ENCODE measurements around the gene ITGA4.

ITGA4 gene

GRCh38 chr2:181575024-181575649 lies 118.0 kb downstream of the ITGA4 start:
- no peak for DNase-seq (ENCODE audit: low read depth)

GRCh38 chr2:181575650-181576025 lies 118.5 kb downstream of the ITGA4 start:
- DNase-seq (ENCODE audit: low read depth), result no peak

DNA sequence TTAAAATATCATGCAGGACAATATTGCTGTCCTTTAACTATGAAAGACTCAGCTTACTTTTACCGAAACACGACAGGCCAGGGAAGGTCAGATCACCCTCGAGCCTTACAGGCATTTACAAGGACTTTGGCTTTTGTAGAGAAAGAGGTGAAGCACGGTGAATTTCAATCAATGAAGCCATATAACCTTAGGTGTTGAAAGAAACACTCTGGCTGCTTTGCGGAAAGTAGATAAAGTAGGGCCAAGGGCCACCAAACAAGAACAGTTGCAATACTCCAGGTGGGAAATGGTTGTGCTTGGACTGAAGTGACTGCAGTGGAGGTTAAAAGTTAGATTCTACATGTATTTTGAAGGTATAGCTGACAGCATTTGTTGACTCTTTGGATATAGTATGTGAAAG lies 119.2 kb downstream of the ITGA4 start:
- DNase-seq (ENCODE audit: low read depth), result no peak

- DNase-seq (ENCODE audit: low read depth), result no peak
Measured at GRCh38 chr2:181578829-181579228, 121.6 kb downstream of the ITGA4 start.

DNA sequence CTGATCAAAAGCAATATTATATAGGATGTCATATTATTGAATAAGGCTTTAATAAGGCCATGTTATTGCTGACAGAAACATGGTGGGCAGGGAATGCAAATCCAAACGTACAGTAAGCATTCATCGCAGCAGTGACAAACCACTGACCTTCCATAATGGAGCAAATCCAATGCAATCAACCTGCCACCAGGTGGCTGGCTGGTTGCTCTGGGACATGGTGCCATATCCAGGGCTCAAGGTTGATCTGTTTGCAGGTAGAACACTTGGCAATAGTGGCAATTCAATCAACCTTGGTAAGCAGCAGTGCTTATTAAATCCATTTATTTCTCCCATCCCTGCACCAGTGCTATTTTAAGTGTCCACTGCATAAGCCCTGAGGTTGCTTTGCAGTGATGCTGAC lies 124.3 kb downstream of the ITGA4 start:
- no peak for DNase-seq (ENCODE audit: low read depth)

- DNase-seq (ENCODE audit: low read depth), result no peak
Measured at GRCh38 chr2:181585732-181586131, 128.5 kb downstream of the ITGA4 start.
